DMS53 treated with DMSO at 0.1 percent for 48 hours (cell line): Measurements from ENCODE around the gene CRYZL1.

Experiments
- DNase-seq: peaks from one replicate; lab custom pipeline; 2025; ENCODE audit not compliant: unreplicated experiment; lab: John Stamatoyannopoulos, UW

The CRYZL1 gene

DNA sequence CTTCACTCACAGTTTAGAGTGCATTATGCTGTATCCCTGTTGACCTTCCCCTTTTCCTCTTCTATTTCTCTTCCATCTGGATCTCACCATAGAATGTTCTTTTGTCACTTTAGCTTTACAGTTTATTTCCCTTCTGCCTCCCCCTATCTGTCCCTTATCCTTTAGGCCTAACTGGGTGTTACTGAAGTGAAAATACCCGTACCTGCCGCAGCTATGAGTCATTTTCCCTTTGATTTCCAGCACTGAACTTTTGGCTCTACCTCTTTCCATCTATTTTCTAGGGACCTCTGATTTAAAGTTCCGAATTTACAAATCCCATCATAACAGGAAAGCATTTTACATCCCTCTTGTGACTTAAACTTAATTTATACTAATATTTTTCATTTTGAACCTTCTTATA lies 20.5 kb upstream of the CRYZL1 start:
- no peak for DNase-seq

- no peak for DNase-seq
Observed at GRCh38 chr21:33661146-33661545, 19.6 kb upstream of the CRYZL1 start.

GRCh38 chr21:33660406-33660805 lies 18.9 kb upstream of the CRYZL1 start:
- DNase-seq: no peak

GRCh38 chr21:33659568-33659949 lies 18.0 kb upstream of the CRYZL1 start:
- DNase-seq: no peak

- DNase-seq: no peak
Observed at GRCh38 chr21:33658919-33659567, 17.5 kb upstream of the CRYZL1 start.

GRCh38 chr21:33657124-33657820 lies 15.7 kb upstream of the CRYZL1 start:
- DNase-seq: no peak

GRCh38 chr21:33655588-33656221 lies 14.2 kb upstream of the CRYZL1 start:
- no peak for DNase-seq

DNA sequence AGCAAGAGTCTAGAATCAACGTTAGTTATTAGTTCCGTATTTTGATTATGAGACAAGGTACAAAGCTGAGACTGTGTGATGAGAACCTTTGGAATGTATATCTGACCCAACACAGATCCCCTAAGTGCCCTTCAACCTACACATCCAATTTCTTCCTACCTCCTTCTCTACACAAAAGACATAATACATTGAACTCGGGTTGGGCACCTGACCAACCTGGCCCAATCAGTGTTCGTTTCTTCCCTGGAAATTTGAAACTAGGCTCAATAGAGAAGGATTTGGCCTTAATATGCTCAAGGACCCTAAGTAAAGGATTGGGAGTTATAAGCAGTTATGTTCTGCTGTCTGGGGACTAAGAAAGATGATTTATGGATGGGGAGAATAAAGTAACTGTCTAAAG lies 12.9 kb upstream of the CRYZL1 start:
- no peak for DNase-seq

GRCh38 chr21:33651965-33652680 lies 10.6 kb upstream of the CRYZL1 start:
- no peak for DNase-seq

- DNase-seq: no peak
Observed at GRCh38 chr21:33650929-33651509, 9.5 kb upstream of the CRYZL1 start.

- no peak for DNase-seq
Observed at GRCh38 chr21:33650230-33650629, 8.7 kb upstream of the CRYZL1 start.

DNA sequence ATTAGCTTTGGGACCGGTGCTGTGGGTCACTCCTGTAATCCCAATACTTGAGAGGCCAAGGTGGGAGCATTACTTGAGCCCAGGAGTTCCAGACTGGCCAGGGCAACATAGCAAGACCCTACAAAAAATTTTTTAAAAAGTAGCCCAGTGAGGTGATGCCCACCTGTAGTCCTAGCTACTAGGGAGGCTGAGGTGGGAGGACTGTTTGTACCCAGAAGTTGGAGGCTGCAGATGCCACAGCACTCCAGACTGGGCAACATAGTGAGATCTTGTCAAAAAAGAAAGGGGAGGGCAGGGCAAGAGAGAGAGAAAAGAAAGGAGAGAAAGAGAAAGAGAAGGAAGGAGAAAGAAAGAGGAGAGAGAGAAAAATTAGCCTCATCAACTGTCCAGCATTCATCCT lies 7.0 kb upstream of the CRYZL1 start:
- no peak for DNase-seq

GRCh38 chr21:33647587-33647986 lies 6.0 kb upstream of the CRYZL1 start:
- DNase-seq: no peak

GRCh38 chr21:33645730-33646129 lies 4.2 kb upstream of the CRYZL1 start:
- no peak for DNase-seq

- DNase-seq: no peak
Observed at GRCh38 chr21:33644383-33645074, 3.0 kb upstream of the CRYZL1 start.

DNA sequence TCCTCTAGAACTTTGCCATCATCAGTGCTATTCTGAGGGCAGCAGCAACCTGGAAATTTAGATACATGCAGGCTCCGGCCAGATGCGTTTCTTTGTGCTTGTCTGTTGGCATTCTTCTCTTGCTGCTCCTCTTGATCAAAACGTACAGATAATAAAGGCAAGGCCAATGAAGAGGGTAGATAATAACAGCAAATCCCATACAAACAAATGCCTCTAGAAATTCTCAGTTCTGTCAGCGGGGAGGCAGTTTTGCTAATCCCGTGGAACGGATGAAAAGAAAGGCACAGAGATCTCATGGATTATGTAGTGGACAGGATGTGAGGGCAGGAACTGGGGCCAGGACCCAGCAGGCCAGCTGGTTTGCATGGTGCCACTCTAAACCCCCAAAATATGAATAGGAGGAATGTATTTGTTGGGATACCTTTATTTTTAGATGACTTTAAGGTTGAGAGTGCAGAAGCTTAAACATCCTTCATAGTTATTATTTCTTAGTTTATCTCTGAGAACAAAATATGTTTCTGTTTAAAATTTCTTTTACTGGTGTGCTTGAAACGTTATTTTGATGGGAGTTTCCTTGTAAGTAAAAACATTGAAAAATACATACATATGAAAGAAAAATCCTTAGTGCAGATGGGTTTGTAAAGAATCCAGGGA lies 2.2 kb upstream of the CRYZL1 start:
- no peak for DNase-seq

DNA sequence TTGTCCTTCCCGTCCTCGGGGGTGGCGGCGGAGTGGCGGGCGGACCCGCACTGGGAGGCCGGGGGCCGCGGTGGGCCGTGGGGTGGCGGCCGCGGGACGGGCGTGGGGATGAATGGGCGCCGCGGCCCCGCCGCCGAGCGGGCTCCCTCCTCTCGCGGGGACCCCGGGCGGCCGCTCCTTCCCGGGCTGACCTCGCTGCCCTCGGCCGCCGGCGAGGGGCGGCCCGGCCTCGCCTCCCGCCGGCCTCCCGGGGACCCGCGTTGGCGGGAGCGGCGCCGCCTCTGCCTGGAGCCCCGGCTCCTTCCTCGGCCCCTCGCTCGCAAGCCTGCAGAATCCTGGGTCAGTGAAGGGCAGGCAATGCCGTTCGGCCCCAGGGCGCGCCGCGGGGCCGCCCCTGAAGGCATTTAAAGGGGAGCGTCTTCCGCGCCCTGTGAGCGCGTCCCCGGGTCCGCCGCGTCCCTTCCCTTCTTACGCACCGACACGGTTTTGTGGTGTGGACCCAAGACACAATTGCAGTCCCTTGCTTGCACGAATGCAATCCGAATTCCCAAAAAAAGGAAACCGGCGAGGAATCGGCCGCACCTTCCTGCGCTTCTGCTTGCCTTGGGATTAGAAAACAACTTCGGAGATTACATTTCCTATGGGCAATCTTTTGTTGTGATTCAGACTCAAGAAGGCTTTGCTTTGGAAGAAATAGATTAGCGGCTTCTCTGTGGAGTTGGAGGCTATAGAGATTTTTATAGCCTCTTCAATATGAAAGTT lies 1.5 kb upstream of the CRYZL1 start:
- DNase-seq: no peak

GRCh38 chr21:33642027-33642895 lies 720 bp upstream of the CRYZL1 start, which contains the start of gene ITSN1:
Gene ITSN1 (plus strand): TSS chr21:33642501. CDS start chr21:33718829, 76,328 bp downstream.
- peak; percentile 88 for DNase-seq
